ENCODE results near the gene CXCL17.

DNA sequence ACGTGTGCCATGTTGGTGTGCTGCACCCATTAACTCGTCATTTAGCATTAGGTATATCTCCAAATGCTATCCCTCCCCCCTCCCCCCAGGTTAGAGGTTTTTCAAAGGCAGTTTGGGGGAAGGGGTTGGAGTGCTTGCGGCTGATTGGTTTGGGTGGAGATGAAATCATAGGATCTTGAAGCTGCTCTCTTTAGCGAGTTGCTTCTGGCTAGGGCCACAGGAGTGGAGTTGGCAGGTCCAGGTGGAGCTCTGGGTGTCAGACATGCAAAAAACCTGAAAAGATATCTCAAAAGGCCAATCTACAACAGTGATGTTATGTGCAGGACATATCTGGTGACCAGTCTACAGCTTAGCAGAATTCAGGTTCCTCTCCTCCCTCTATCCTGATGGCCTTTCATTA is 32.6 kb upstream of the CXCL17 start:
- TF ChIP-seq CTCF (conservative IDR thresholded peaks at IDR 0.05; ENCODE audit: low read depth, low read length) (no peak), EZH2 (IDR thresholded peaks at IDR 0.05; ENCODE audit: low read length, unreplicated experiment) (no peak)
